Stimulated activated CD4-positive, alpha-beta T cell treated with anti-CD3 and anti-CD28 coated beads, Interleukin-1b, Interleukin-23, amount 100 ng/mL, for 48 hours (primary cell): ENCODE measurements around the gene CSN1S1.

Source experiments
- DNase-seq: peaks from one replicate; pipeline ENCODE4 v3.0.0-alpha.2; 2020

The CSN1S1 gene

DNA sequence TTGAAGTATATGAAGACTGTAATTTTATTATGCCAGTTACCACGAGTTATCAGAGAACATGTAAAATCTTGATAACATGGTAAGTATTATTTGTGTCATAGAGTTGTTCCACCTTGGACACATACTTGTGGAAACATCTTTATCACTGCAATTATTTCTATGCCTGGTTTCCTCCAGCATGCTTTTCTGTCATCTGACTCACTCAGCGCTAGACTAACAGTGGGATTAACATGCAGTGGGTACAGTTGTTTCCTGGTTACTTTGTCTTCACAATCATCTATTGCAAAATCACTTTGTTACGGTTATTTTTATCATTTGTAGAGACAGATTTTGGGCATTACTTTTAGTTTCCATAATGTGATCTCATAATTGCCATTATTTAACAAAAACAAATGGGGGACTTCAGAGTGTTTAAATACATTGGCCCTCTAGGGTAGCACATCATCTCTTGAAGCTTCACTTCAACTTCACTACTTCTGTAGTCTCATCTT lies 64.7 kb downstream of the CSN1S1 start, which contains the start of gene STATH:
Gene STATH (plus strand): TSS at position 441 of the 491 bp plus-strand sequence. CDS start 2,472 bp downstream, outside the sequence.
- DNase-seq, result no peak
